Left ventricle myocardium inferior (tissue), 1 donor: Measurements from ENCODE around the gene ADAMTS7. TPM values are rescaled to one million over a fixed set of nuclear protein-coding genes. Genes with fewer than 3 reads are reported as not detected.
"Not testable (repeated sequence)": the region's sequence is repeated elsewhere in the genome, so short reads cannot be mapped to it uniquely, and the experiment has no call there.

Experiments
- DNase-seq: peaks from one replicate; pipeline ENCODE4 v3.0.0-alpha.2; 2020
- H3K27ac ChIP-seq: fragments of 200-600 bp; replicated peaks from 2 replicates; pipeline ENCODE4 v1.8.0; 2021
- H3K27me3 ChIP-seq: fragments of 200-600 bp; 2 replicates; pipeline ENCODE4 v1.8.0; 2021; ENCODE audit warnings: low read depth
- H3K36me3 ChIP-seq: fragments of 200-600 bp; 2 replicates; pipeline ENCODE4 v1.8.0; 2021
- H3K4me1 ChIP-seq: fragments of 200-600 bp; 2 replicates; pipeline ENCODE4 v1.8.0; 2021
- H3K4me3 ChIP-seq: fragments of 200-600 bp; 2 replicates; pipeline ENCODE4 v1.8.0; 2021; ENCODE audit warnings: mild to moderate bottlenecking, moderate library complexity
- H3K9me3 ChIP-seq: fragments of 200-600 bp; replicated peaks from 2 replicates; pipeline ENCODE4 v1.8.0; 2021
- intact Hi-C: fragments of 100-400 bp; cut with micrococcal nuclease; formaldehyde crosslinking; loops from one replicate; pipeline ENCODE4 v1.11.0; 2022
- total RNA-seq: library from RNA; stranded (reverse); fragmentation: NEBNext Ultra II Directional; extraction: Animal tissue kit (Norgen Biotek cat#: 25700); gene quantifications from one replicate; pipeline ENCODE4 v1.2.1, GENCODE V29; 2021
- TF ChIP-seq, protein P1 (sequence below): fragments of 200-600 bp; IDR thresholded peaks from 2 replicates; pipeline ENCODE4 v1.8.0; 2021; ENCODE audit warnings: antibody characterized with exemption, mild to moderate bottlenecking, borderline replicate concordance
- donor health status: DM: no; HTN: yes; CAD: no; lungs with severe emphysema.

ADAMTS7 gene
- total RNA-seq, 1 donor from 2014 or later: 24.2 TPM

DNA sequence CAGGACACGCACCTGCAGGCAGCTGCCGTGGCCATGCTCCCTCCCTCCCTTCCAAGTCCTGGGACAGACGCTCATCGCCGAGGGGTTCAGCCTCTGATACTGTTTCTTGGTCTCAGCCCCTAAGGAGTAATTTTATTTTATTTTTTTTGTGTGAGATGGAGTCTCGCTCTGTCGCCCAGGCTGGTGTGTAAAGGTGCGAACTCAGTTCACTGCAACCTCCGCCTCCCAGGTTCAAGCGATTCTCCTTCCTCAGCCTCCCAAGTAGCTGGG, 53.7 kb downstream of the ADAMTS7 start:
- H3K4me1 ChIP-seq: peaks cover 82% of the 10 kb centered on the region
- H3K36me3 ChIP-seq: no peaks in the 10 kb centered on the region
- TF ChIP-seq, protein P1, sequence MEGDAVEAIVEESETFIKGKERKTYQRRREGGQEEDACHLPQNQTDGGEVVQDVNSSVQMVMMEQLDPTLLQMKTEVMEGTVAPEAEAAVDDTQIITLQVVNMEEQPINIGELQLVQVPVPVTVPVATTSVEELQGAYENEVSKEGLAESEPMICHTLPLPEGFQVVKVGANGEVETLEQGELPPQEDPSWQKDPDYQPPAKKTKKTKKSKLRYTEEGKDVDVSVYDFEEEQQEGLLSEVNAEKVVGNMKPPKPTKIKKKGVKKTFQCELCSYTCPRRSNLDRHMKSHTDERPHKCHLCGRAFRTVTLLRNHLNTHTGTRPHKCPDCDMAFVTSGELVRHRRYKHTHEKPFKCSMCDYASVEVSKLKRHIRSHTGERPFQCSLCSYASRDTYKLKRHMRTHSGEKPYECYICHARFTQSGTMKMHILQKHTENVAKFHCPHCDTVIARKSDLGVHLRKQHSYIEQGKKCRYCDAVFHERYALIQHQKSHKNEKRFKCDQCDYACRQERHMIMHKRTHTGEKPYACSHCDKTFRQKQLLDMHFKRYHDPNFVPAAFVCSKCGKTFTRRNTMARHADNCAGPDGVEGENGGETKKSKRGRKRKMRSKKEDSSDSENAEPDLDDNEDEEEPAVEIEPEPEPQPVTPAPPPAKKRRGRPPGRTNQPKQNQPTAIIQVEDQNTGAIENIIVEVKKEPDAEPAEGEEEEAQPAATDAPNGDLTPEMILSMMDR: no peak
- no peaks in the 10 kb centered on the region for H3K9me3 ChIP-seq
- H3K27me3 ChIP-seq: no peaks in the 10 kb centered on the region
- H3K4me3 ChIP-seq: no peak overlapping the region
- intact Hi-C loops: no loop called here
- DNase-seq: no peak
- peak overlapping the region; percentile 80 for H3K27ac ChIP-seq

DNA sequence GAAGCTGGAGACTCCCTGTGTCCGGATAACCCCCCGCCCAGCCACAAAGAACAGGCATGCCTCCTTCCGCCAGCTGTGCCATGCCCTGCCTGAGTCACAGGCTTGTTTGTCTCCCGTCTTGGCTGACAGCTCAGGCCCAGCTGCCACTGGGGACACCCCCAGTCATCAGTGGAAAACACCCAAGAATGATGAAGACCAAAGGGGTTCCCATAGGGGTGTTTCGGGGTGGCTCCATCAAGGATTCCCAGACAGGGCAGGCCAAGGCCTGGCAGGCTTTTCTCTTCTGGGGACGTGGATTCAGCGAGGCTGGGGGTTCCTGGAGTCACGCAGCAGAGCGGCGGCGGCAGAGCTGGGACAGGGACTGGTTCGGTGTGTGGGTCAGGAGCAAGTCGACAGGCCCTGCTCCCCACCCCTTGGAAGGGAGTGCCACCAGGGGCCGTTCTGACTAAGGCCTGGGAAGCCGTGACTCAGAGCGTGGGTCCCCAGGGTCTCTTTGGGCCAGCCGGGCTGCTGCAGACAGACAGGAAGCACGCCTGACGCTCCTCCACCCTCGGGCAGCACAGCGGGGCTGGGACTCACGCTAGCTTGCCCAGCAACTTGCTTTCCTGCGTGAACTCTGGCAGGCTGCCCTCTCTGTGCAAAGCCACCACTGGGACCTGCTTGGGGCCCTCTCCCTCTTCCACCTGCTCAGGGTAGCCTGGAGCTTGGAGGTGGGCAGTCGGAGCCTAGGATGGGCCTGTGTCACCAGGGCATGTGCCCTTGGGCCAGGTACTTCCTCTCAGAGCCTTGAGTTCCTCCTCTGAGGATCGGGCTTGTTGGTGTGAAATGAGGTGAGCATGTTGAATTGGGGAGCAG, 54.3 kb downstream of the ADAMTS7 start:
- intact Hi-C loops: not testable (repeated sequence)

DNA sequence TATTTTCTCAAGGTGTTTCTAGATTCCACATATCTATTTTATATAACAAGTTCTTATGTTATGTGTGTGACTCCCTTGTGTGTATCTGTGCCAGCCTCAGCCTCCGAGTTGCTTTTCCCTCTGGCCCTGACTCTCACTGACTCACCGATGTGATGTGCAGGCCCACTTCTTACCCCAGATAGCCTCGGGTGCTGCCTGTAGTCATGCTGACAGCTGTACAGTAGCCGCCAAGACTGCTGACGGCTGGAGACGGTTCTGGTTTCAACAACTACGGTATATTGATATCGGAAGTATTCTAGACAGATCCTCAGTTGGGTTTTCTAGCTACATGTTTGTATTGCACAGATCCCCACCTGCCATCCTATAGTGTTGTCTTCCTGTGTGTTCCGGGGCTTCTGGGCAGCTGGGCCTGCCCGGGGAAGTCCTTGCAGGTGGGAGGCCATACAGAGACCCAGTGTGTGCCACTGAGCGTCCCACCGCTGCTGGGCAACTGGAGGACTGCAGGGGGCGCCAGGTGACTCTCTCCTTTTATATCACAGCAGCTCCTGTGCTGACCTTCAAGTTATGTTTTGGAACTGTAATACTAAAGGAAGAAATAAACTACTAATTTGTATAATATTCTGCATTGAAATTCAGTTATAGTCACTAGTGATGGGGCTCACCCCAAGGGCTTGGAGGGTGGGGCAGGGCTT, 55.2 kb downstream of the ADAMTS7 start:
- H3K4me3 ChIP-seq, H3K27me3 ChIP-seq, intact Hi-C loops, H3K36me3 ChIP-seq, H3K9me3 ChIP-seq: not testable (repeated sequence)
- Histone ChIP-seq H3K4me1 (peaks cover 73% of the 10 kb centered on the region), H3K27ac (peak overlapping the region; percentile 80)
- peak; percentile 63 for DNase-seq
- TF ChIP-seq, protein P1: peak; percentile 52

More for the DNA sequence above, 54.3 kb downstream of the ADAMTS7 start:
- TF ChIP-seq, protein P1: peak; percentile 10
- Histone ChIP-seq H3K27ac (peak overlapping the region; percentile 80), H3K4me1 (peaks cover 82% of the 10 kb centered on the region), H3K4me3 (peak overlapping the region; percentile 17)
- DNase-seq: peak; percentile 87
- not testable (repeated sequence) for H3K9me3 ChIP-seq, H3K36me3 ChIP-seq, H3K27me3 ChIP-seq

DNA sequence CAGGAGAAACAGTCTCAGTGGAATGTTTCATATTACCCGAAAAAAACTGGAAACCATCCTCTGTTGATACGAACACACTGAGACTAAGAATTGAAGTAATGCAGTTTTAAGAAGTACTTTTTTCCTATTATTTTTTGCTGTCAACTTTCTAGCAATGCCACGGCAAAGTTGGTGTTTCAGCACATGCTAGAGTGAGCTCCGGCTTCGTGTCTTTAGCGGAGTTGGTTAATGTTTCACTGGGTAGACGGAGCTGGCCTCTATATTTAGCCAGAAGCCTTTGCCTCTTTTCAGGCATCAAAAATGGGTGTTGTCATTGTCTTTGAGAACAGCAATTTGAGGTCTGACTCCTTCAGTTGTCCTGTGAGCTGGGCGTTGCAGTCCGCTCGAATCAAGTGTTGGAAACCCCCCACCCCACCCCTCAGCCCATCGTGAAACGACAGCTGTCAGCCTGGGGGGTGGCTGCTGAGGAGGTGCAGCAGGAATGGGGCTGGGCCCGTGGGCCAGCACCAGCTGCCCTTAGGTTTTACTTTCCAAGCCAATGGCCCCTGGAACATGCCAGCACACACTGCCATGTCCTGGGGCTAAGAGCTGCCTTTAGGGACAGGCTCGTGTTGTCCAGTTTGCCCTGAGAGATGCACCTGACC, 56.5 kb downstream of the ADAMTS7 start:
- H3K4me3 ChIP-seq, H3K27me3 ChIP-seq, DNase-seq, H3K36me3 ChIP-seq, intact Hi-C loops, H3K27ac ChIP-seq, H3K9me3 ChIP-seq: not testable (repeated sequence)
- peaks cover 76% of the 10 kb centered on the region for H3K4me1 ChIP-seq

DNA sequence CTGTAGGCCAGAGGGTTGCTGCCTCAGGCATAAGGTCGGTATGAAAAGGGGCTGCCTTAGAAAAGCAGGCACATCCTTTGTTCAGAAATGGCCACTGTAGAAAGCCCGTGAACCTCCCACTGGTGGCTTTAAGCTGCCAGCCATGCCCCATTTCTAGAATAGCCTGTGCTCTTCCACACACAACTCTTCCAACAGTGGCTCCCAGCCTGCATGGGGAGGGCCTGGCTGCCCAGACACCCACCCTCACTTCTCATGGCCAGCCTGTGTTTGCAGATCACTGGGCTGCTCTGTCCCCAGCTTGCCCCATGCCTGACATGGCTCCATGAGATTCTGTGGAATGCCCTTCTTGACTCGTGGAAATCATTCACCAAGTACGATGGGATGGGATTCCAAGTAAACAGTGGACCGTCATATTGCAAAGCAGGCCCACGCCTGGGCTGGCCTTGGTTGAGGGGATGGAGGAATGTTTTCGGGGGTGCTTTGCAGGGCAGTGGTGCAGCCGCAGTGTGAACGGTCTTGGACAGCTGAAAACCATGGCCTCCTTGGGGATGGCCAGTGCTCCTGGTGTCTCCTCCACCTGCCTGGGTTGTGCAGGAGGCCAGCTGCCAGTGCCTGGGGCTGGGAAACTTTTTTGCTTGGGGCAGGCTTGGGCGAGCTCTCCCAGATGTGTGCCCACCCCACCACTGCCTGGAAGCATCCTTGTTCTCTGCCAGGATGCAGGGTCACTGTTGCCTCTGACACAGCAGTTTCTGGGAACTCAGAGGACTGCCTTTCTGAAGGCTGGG, 57.3 kb downstream of the ADAMTS7 start:
- H3K27me3 ChIP-seq, H3K4me3 ChIP-seq, H3K27ac ChIP-seq, H3K36me3 ChIP-seq, H3K9me3 ChIP-seq, DNase-seq, intact Hi-C loops: not testable (repeated sequence)
- H3K4me1 ChIP-seq: peaks cover 68% of the 10 kb centered on the region

DNA sequence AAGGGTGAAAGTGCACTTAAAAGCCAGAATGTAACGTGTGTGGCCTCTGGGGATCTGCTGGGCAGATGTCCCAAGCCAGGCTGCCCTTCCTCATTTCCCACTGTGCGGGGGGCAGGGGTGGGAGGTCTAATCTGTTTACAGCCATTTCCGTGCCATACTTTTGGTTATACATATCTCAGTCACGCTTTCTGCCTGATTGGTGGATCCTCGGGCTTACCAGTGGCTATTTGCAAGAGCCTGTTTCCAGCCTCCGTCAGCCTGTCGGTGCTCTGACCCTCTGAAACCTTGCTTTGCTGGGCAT, 58.0 kb downstream of the ADAMTS7 start:
- H3K27me3 ChIP-seq, intact Hi-C loops, H3K9me3 ChIP-seq, H3K36me3 ChIP-seq, DNase-seq, H3K4me3 ChIP-seq, H3K27ac ChIP-seq: not testable (repeated sequence)
- H3K4me1 ChIP-seq: peaks cover 62% of the 10 kb centered on the region
